ENCODE results near the gene MACROD2. TPM values are rescaled to one million over a fixed set of nuclear protein-coding genes. Genes with fewer than 3 reads are reported as not detected.

The MACROD2 gene
- total RNA-seq, 6 experiments from 2014 or later: 0.05 to 0.57 (median 0.11) TPM; not detected in 1

GRCh38 chr20:15623215-15623614, 1627.9 kb downstream of the MACROD2 start:
- Mint-ChIP-seq H3K27ac (no peak overlapping the region), H3K4me3 (no peak overlapping the region), H3K9me3 (no peaks in the 10 kb centered on the region; the same call in 1 of the 2 replicates), H3K36me3 (ENCODE audit: low read depth) (no peaks in the 10 kb centered on the region), H3K4me1 (ENCODE audit: low read depth) (peaks cover 19% of the 10 kb centered on the region), H3K27me3 (ENCODE audit: insufficient read depth) (no peaks in the 10 kb centered on the region; the same call in 1 of the 2 replicates)
- TF ChIP-seq CTCF (IDR thresholded peaks at IDR 0.05): no peak
- DNase-seq: no peak

GRCh38 chr20:15625981-15626380, 1630.7 kb downstream of the MACROD2 start:
- no peaks in the 10 kb centered on the region for H3K4me1 Mint-ChIP-seq (ENCODE audit: low read depth)
- H3K36me3 Mint-ChIP-seq (ENCODE audit: low read depth): no peaks in the 10 kb centered on the region
- no peak for DNase-seq
- no peak overlapping the region for H3K4me3 Mint-ChIP-seq
- no peaks in the 10 kb centered on the region for H3K27me3 Mint-ChIP-seq (ENCODE audit: insufficient read depth)
- no peak overlapping the region for H3K27ac Mint-ChIP-seq
- H3K9me3 Mint-ChIP-seq: no peaks in the 10 kb centered on the region; the same call in 1 of the 2 replicates
- TF ChIP-seq CTCF (IDR thresholded peaks at IDR 0.05): no peak

- no peaks in the 10 kb centered on the region for H3K36me3 Mint-ChIP-seq (ENCODE audit: low read depth)
- no peak for TF ChIP-seq CTCF (IDR thresholded peaks at IDR 0.05)
- no peak overlapping the region for H3K27ac Mint-ChIP-seq
- no peaks in the 10 kb centered on the region for H3K27me3 Mint-ChIP-seq (ENCODE audit: insufficient read depth)
- no peaks in the 10 kb centered on the region for H3K4me1 Mint-ChIP-seq (ENCODE audit: low read depth)
- H3K9me3 Mint-ChIP-seq: no peaks in the 10 kb centered on the region; the same call in 1 of the 2 replicates
- no peak for DNase-seq
- no peak overlapping the region for H3K4me3 Mint-ChIP-seq
These were observed 1631.8 kb downstream of the MACROD2 start for GRCh38 chr20:15627089-15627488.

GRCh38 chr20:15627501-15627903, 1632.2 kb downstream of the MACROD2 start:
- Mint-ChIP-seq H3K4me3 (no peak overlapping the region), H3K4me1 (ENCODE audit: low read depth) (no peaks in the 10 kb centered on the region), H3K27ac (no peak overlapping the region), H3K27me3 (ENCODE audit: insufficient read depth) (no peaks in the 10 kb centered on the region; the same call in 1 of the 2 replicates), H3K9me3 (no peaks in the 10 kb centered on the region; the same call in 1 of the 2 replicates), H3K36me3 (ENCODE audit: low read depth) (no peaks in the 10 kb centered on the region)
- no peak for DNase-seq
- TF ChIP-seq CTCF (IDR thresholded peaks at IDR 0.05): no peak

- Mint-ChIP-seq H3K27me3 (ENCODE audit: insufficient read depth) (no peaks in the 10 kb centered on the region; the same call in 1 of the 2 replicates), H3K4me3 (no peak overlapping the region), H3K36me3 (ENCODE audit: low read depth) (no peaks in the 10 kb centered on the region), H3K27ac (no peak overlapping the region), H3K9me3 (no peaks in the 10 kb centered on the region; the same call in 1 of the 2 replicates), H3K4me1 (ENCODE audit: low read depth) (no peaks in the 10 kb centered on the region)
- no peak for TF ChIP-seq CTCF (IDR thresholded peaks at IDR 0.05)
- DNase-seq: no peak
These were observed 1633.6 kb downstream of the MACROD2 start for GRCh38 chr20:15628851-15629353.
